HEK293T (cell line): Measurements from ENCODE around the gene MDFIC2.

Experiments
- ARNT ChIP-seq: fragments of 450-650 bp; IDR thresholded peaks from 2 replicates; pipeline ENCODE4 v1.6.1; 2017; ENCODE audit warnings: mild to moderate bottlenecking
- LEF1 ChIP-seq: fragments of 450-650 bp; IDR thresholded peaks from 2 replicates; pipeline ENCODE4 v1.6.1; 2017; ENCODE audit warnings: mild to moderate bottlenecking, borderline replicate concordance
- TARDBP ChIP-seq: fragments of 450-650 bp; IDR thresholded peaks from 2 replicates; pipeline ENCODE4 v1.6.1; 2016

GRCh38 chr3:70358978-70359580, 46.6 kb upstream of the MDFIC2 start:
- no peak for TF ChIP-seq LEF1
- no peak for TF ChIP-seq TARDBP
- TF ChIP-seq ARNT, result no peak
